BLaER1 treated with 17β-estradiol and CSF1 and Interleukin-3, amounts not matched to agents 10 nM and 100 nM (cell line): Measurements from ENCODE around the gene HELZ2.
A peak's percentile ranks its signal among the peaks of the same experiment; 100 is the strongest.

Experiments
- H3K27ac ChIP-seq, 11 experiments: shearing (Covaris generic); formaldehyde crosslinking; 2 replicates each; pipeline ENCODE4 v1.8.1; 2022
- H3K27me3 ChIP-seq, 11 experiments: shearing (Covaris generic); formaldehyde crosslinking; 2 replicates each; pipeline ENCODE4 v1.8.1; 2022
- H3K36me3 ChIP-seq, 11 experiments: shearing (Covaris generic); formaldehyde crosslinking; 2 replicates each; pipeline ENCODE4 v1.8.1; 2022
- H3K4me1 ChIP-seq, 10 experiments: shearing (Covaris generic); formaldehyde crosslinking; 2 replicates each; pipeline ENCODE4 v1.8.1; 2022
- H3K4me2 ChIP-seq, 11 experiments: shearing (Covaris generic); formaldehyde crosslinking; 2 replicates each; pipeline ENCODE4 v1.8.1; 2022
- H3K4me3 ChIP-seq, 10 experiments: shearing (Covaris generic); formaldehyde crosslinking; 2 replicates each; pipeline ENCODE4 v1.8.1; 2022
- H3K9ac ChIP-seq, 11 experiments: shearing (Covaris generic); formaldehyde crosslinking; 2 replicates each; pipeline ENCODE4 v1.8.1; 2022
- H3K9me3 ChIP-seq, 11 experiments: shearing (Covaris generic); formaldehyde crosslinking; replicated peaks in 1 of 11; 2 replicates each; pipeline ENCODE4 v1.8.1; 2022
- H4K20me1 ChIP-seq, 11 experiments: shearing (Covaris generic); formaldehyde crosslinking; 2 replicates each; pipeline ENCODE4 v1.8.1; 2022
- Cebpa-rat ChIP-seq, 11 experiments: shearing (Covaris generic); IDR thresholded peaks; 2 replicates each; pipeline ENCODE4 v1.8.1; 2022

Gene HELZ2

DNA sequence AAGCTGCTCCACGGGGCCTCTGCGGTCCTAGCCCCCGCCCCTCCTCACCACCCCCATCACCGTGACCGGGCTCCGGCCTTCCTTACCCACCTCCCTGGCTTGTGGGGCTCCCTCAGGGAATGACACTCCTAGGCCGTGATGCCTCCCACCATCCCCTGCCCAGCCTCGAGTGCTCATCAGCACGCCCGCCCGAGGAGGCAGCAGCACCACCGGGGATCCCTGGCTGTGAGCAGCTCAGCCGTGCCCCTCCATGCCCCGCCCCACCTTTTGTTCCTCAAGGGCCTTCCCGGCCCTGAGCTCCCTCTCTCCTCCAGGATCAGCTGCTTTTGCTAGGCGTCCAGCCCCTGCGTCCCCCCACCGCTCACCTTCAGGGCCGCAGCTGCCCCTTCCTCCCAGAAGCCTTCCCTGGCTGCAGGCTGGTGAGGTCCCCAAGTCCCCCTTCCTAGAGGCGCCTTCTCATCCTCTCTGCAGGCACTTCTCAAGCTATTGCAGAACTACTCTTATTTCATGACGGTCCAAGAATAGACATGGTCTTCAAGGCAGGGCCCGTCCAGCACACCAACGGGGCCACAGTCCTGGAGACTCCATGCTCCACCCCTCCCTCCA lies 17.1 kb downstream of the HELZ2 start:
- Histone ChIP-seq H3K4me1 (peaks cover 22 to 56% (median 49%) of the 10 kb centered on the region in 10 experiments), H3K36me3 (peaks cover 0 to 5% (median 0%) of the 10 kb centered on the region in 11 experiments; a peak in 2 of 22 replicates), H3K27me3 (peaks cover 54 to 87% (median 64%) of the 10 kb centered on the region in 11 experiments), H3K27ac (no peak overlapping the region), H3K4me3 (no peak overlapping the region), H3K4me2 (no peak overlapping the region), H3K9ac (no peak overlapping the region), H3K9me3 (no peaks in the 10 kb centered on the region), H4K20me1 (peaks cover 27 to 78% (median 61%) of the 10 kb centered on the region in 11 experiments; a peak in 21 of 22 replicates)
- TF ChIP-seq Cebpa-rat (IDR thresholded peaks at IDR 0.05), result no peak

DNA sequence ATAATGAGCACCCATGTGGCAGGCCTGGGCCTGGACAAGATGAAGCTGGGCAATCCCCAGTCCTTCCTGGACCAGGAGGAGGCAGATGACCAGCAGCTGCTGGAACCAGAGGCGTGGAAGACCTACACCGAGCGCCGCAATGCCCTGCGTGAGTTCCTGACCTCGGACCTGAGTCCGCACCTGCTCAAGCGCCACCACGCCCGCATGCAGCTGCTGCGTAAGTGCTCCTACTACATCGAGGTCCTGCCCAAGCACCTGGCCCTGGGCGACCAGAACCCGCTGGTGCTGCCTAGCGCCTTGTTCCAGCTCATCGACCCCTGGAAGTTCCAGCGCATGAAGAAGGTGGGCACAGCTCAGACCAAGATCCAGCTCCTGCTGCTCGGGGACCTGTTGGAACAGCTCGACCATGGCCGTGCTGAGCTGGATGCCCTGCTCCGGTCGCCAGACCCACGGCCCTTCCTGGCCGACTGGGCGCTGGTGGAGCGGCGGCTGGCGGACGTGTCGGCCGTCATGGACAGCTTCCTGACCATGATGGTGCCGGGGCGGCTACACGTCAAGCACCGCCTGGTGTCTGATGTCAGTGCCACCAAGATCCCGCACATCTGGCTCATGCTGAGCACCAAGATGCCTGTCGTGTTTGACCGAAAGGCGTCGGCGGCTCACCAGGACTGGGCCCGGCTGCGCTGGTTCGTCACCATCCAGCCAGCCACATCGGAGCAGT lies 18.2 kb downstream of the HELZ2 start:
- Histone ChIP-seq H3K27ac (no peak overlapping the region), H3K4me3 (no peak overlapping the region; a peak in 1 of 20 replicates), H3K27me3 (peaks cover 54 to 87% (median 64%) of the 10 kb centered on the region in 11 experiments), H3K4me2 (peak overlapping the region in 9 of 11 experiments; percentile 94 to 100 (median 99); a peak in 17 of 22 replicates), H4K20me1 (peaks cover 15 to 70% (median 57%) of the 10 kb centered on the region in 11 experiments; a peak in 21 of 22 replicates), H3K9ac (peak overlapping the region in 1 of 11 experiments; percentile 79; a peak in 1 of 22 replicates), H3K36me3 (peaks cover 0 to 5% (median 0%) of the 10 kb centered on the region in 11 experiments; a peak in 2 of 22 replicates), H3K9me3 (no peaks in the 10 kb centered on the region), H3K4me1 (peaks cover 22 to 53% (median 44%) of the 10 kb centered on the region in 10 experiments)
- no peak for TF ChIP-seq Cebpa-rat (IDR thresholded peaks at IDR 0.05)

DNA sequence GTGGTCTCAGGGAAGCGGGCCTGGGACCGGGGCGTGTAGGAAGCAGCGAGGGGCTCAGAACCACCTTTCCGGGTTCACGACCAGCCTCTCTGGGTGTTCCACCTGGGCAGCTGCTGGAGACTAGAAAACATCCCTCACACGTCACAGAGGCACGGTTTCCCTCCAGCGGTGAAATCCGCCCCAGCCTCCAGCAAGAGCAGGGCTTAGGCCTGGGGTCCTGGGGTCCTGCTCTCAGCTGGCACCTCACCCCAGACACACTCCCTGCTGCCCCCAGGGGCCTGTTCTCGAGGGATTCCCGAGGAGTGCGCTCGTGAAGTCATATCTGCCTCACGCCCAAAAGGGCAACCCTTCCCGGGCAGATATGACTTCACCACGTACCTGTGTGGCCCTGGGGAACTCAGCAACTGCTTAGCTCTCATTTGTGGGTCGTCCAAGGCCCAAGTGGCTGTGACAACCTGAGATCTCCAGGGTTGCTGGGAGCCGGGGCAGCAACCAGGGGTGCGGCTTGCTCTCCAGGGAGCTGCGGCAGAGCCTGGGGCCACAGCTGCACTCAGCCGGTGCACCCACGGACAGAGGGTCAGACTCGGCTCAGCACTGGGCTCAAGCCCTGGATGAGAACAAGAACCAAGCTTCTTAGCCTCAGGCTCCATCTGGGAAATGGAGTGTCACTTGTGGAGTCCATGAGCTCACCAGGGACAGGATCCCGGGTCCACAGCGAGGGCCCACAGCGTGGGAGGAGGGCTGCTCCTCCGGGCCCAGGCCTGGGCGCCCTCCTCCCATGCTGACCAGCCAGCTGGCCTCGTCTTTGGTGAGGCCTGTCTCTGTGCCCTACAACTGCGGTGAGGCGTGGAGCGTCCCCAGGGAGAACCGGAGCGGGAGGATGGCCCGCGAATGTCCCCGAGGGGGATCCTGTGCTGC lies 19.4 kb downstream of the HELZ2 start:
- peaks cover 22 to 56% (median 45%) of the 10 kb centered on the region in 10 experiments for H3K4me1 ChIP-seq
- peak overlapping the region in 9 of 11 experiments; percentile 18 to 79 (median 63); a peak in 16 of 22 replicates for H3K9ac ChIP-seq
- TF ChIP-seq Cebpa-rat (IDR thresholded peaks at IDR 0.05), result no peak
- H3K4me3 ChIP-seq, result peak overlapping the region; percentile 53 to 74 (median 66)
- H4K20me1 ChIP-seq, result peaks cover 14 to 70% (median 56%) of the 10 kb centered on the region in 11 experiments; a peak in 21 of 22 replicates
- peaks cover 61 to 90% (median 69%) of the 10 kb centered on the region in 11 experiments for H3K27me3 ChIP-seq
- H3K36me3 ChIP-seq, result no peaks in the 10 kb centered on the region
- peak overlapping the region; percentile 94 to 100 (median 99) for H3K4me2 ChIP-seq
- H3K9me3 ChIP-seq, result no peaks in the 10 kb centered on the region
- 0 out of 22 replicates have a peak overlapping the region, but pooled peaks of 1 of the 11 experiments have one; percentile 4 for H3K27ac ChIP-seq

DNA sequence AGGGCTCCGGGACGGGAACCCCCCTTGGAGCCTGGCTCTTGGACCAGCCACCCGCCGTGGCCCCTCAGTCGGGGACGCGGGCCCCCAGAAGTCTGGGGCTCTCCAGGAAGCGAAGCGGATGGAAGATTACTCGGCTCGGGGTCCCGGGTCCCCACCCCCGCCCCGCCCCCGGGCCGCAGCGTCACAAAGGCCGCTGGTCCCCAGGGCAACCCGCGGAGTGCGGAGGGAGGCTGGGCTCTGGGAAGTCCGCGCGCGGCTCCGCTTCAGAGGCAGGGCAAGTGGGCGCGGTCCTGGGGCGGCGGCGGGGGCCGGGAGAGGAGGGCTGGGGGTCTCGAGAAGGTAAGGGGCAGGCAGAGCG lies 20.1 kb downstream of the HELZ2 start, which contains the start of gene FNDC11:
Gene FNDC11, plus strand, starts transcription at position 227 of the 358 bp plus-strand sequence. CDS start 1,505 bp downstream, outside the sequence.
- Histone ChIP-seq H4K20me1 (peaks cover 14 to 73% (median 56%) of the 10 kb centered on the region in 11 experiments; a peak in 21 of 22 replicates), H3K4me2 (peak within 1 kb of the TSS; percentile 94 to 100 (median 99)), H3K4me3 (peak within 1 kb of the TSS; percentile 53 to 74 (median 66)), H3K27ac (peak within 1 kb of the TSS in 10 of 11 experiments; percentile 16 to 72 (median 67); a peak in 16 of 22 replicates), H3K27me3 (peaks cover 67 to 96% (median 75%) of the 10 kb centered on the region in 11 experiments), H3K36me3 (no peaks in the 10 kb centered on the region), H3K9ac (peak within 1 kb of the TSS; percentile 38 to 79 (median 66); a peak in 20 of 22 replicates), H3K9me3 (no peaks in the 10 kb centered on the region), H3K4me1 (peaks cover 22 to 56% (median 45%) of the 10 kb centered on the region in 10 experiments)
- no peak for TF ChIP-seq Cebpa-rat (IDR thresholded peaks at IDR 0.05)

DNA sequence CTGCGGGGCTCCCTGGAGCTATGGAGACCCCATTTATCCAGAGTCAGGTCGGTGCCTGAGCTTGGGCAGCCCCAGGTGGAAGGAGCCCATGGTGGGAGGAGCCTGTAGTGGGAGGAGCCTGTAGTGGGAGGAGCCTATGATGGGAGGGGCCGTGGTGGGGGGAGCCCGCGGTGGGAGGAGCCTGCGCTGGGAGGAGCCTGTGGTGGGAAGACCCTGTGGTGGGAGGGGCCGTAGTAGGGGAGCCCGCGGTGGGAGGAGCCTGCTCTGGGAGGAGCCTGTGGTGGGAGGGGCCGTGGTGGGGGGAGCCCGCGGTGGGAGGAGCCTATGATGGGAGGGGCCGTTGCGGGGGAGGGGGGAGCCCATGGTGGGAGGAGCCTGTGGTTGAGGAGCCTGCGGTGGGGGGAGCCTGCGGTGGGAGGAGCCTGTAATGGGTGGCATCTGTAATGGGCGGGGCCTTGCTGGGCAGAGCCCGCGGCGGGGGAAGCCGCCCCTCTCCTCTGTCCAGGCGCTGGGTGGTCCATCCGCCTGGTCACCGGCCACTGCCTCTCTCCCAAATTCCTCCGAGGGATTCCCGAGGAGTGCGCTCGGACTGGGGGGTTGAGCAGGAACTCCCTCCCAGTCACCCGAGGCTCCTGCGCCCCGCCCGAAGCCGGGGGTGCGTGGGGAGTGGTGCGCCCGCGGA lies 20.6 kb downstream of the HELZ2 start:
- Histone ChIP-seq H3K9ac (peak overlapping the region; percentile 38 to 79 (median 66); a peak in 19 of 22 replicates), H4K20me1 (peaks cover 14 to 78% (median 60%) of the 10 kb centered on the region in 11 experiments; a peak in 21 of 22 replicates), H3K27ac (peak overlapping the region in 10 of 11 experiments; percentile 16 to 72 (median 67); a peak in 16 of 22 replicates)

DNA sequence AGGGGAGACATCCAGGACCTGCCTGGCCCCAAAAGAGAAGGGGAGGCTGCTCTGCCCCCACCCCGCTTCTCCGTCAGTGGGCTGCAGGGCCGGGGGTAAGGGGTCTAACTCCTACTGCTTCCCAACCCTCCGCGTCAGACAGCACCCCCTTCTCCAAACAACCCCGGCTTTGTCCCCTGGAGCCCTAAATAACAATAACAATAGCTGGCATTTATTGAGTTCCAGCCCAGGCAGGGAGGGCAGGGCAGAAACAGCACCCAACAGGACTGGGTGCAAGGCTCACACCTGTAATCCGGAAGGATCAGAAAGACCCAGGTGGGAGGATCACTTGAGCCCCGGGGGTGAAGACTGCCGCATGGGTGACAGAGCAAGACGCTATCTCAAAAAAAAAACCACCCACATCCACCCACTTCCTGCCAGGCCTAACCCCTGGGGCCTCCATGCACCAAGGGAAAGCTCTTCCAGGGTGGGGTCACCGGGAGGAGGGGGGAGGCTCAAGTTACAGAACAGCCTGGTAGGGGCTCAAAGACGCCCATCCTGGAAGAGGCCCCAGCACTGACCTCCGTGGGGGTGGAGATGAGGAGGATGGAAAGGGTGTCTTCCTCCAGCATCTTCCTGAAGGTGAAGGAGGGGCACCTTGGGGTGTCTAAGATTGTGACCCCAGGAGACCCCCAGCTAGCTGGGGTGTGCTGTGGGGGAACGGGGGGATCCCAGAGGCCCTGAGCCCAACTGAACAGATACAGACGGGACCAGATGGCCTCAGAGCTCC lies 21.4 kb downstream of the HELZ2 start:
- peak overlapping the region in 7 of 10 experiments; percentile 14 to 49 (median 34); a peak in 9 of 20 replicates for H3K4me3 ChIP-seq
- H3K4me1 ChIP-seq, result peaks cover 22 to 65% (median 52%) of the 10 kb centered on the region in 10 experiments
- H3K4me2 ChIP-seq, result peak overlapping the region; percentile 63 to 100 (median 88)
- peaks cover 80 to 98% (median 85%) of the 10 kb centered on the region in 11 experiments for H3K27me3 ChIP-seq
- H4K20me1 ChIP-seq, result peaks cover 14 to 84% (median 65%) of the 10 kb centered on the region in 11 experiments; a peak in 21 of 22 replicates
- peak overlapping the region in 5 of 11 experiments; percentile 30 to 50 (median 46); a peak in 7 of 22 replicates for H3K9ac ChIP-seq
- peak overlapping the region in 8 of 11 experiments; percentile 44 to 72 (median 58); a peak in 14 of 22 replicates for H3K27ac ChIP-seq
- H3K9me3 ChIP-seq, result no peaks in the 10 kb centered on the region
- no peaks in the 10 kb centered on the region for H3K36me3 ChIP-seq
- no peak for TF ChIP-seq Cebpa-rat (IDR thresholded peaks at IDR 0.05)

More for the DNA sequence above, 20.6 kb downstream of the HELZ2 start:
- no peaks in the 10 kb centered on the region for H3K36me3 ChIP-seq
- H3K4me3 ChIP-seq, result peak overlapping the region; percentile 53 to 74 (median 66)
- H3K27me3 ChIP-seq, result peaks cover 73 to 96% (median 80%) of the 10 kb centered on the region in 11 experiments
- no peaks in the 10 kb centered on the region for H3K9me3 ChIP-seq
- no peak for TF ChIP-seq Cebpa-rat (IDR thresholded peaks at IDR 0.05)
- peaks cover 22 to 61% (median 49%) of the 10 kb centered on the region in 10 experiments for H3K4me1 ChIP-seq
- H3K4me2 ChIP-seq, result peak overlapping the region; percentile 94 to 100 (median 99)

DNA sequence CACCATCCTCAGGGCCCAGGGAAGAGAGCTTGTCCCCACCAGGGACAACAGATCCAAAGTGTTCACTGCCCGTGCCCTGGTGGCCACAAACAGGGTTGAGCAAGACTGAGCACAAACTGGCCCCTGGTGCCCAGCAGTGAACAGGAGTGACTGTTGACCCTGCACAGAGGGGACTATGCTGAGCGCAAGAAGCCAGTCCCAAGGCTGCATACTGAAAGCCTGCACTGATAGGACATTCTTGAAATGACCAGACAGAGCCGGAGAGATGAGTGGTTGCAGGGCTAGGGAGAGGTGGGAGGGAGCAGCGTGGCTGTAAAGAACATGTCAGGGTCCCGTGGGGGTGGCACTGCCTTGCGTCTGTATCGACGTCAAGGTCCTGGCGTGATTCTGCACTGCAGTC lies 23.0 kb downstream of the HELZ2 start:
- H3K27ac ChIP-seq, result no peak overlapping the region
- H3K27me3 ChIP-seq, result peaks cover 84 to 98% (median 85%) of the 10 kb centered on the region in 11 experiments

More for the DNA sequence above, 23.0 kb downstream of the HELZ2 start:
- Histone ChIP-seq H3K36me3 (no peaks in the 10 kb centered on the region), H4K20me1 (peaks cover 14 to 86% (median 53%) of the 10 kb centered on the region in 11 experiments; a peak in 21 of 22 replicates), H3K4me3 (no peak overlapping the region), H3K9me3 (no peaks in the 10 kb centered on the region), H3K4me2 (peak overlapping the region in 5 of 11 experiments; percentile 3 to 34 (median 19); a peak in 4 of 22 replicates), H3K9ac (no peak overlapping the region), H3K4me1 (peaks cover 22 to 63% (median 51%) of the 10 kb centered on the region in 10 experiments)
- no peak for TF ChIP-seq Cebpa-rat (IDR thresholded peaks at IDR 0.05)
